GM21717 (cell line): ENCODE measurements around the gene WDSUB1.

Source experiments
- ATAC-seq: cut with Tn5 transposase; IDR thresholded peaks from one replicate; pipeline ENCODE4 v1.9.1; 2021; ENCODE audit warnings: mild to moderate bottlenecking, moderate library complexity; ENCODE audit not compliant: unreplicated experiment

Gene WDSUB1

DNA sequence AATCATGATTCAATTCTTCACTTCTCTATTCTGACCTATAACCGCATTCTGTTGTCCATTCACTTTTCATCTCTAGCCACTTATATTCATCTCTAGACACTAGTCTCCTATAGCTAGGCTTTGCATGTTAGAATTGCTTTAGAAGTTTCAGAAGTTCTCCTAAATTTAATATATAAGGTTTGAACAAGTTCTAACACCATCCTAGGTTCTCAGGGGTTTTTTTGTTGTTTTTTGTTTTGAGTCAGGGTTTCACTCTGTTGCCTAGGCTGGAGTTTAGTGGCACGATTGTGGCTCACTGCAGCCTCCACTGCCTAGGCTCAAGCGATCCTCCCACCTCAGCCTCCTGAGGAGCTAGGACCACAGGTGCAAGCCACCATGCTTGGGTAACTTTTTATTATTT, 19.9 kb downstream of the WDSUB1 start:
- peak; percentile 58 for ATAC-seq

DNA sequence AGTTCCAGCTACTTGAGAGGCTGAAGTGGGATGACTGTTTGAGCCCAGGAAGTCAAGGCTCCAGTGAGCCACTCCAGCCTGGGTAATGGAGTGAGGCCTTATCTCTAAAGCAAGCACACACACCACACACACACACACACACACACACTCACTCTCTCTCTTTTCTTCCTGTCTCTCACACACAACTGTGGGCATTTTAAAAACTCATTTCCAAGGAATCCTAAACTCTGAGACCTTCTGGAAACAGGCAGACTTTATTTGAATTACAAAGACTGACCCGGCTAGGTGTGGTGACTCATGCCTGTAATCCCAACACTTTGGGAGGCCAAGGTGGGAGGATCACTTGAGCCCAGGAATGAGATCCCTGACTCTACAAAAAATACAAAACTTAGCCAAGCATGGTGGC, 21.3 kb downstream of the WDSUB1 start:
- ATAC-seq: no peak

DNA sequence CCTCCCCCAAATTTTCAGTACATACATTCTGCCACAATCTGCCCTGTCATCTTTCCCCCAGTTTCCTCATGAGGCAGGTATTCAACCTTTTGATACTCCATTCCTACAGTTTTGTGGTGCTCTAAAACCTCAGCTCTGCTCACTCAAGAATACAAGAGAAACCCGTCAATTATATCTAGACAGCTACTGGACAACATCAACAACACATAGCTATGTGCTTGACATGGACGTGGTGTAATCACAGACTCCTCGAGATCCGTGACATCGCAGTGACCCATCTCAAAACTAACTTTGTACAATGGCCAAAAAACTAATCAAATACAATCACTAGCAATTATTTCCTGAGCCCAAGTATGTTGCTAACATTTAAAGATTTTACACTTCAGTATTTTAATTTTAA, 23.6 kb downstream of the WDSUB1 start:
- no peak for ATAC-seq

DNA sequence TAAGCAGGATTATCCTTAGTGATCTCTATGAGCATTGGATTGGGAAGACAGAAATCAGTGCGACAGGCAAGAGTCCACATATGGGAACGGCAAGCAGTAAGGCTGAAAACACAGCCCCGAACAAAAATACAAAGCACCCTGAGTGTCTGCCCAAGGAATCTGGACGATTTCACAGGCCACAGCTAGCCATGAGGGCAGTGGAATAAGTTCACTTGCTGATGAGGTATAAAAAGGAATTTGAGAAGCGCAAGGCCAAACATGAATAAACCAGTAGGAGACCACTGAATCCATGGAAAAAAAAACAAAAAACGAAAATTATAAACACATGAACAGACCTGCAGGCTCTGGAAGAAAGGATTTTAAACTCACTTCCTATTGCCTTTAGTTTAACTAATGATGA, 24.3 kb downstream of the WDSUB1 start:
- ATAC-seq: no peak

DNA sequence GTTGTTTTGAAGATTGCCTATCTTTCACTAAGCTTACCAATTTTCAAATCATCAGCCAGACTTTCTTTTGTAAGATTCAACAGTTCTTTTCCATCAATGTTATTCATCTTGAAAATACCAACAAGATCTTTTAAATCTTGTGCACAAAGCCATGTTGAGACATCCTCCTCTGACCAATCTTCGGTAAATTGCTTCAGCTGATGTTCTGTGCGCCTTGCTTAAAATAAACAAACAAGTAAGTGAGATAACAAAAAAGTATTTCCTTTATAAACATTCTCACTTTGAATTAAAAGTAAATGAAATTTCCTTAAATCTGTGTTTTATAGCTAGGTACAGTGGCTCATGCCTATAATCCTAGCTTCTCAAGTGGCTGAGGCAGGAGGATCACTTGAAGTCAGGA, 30.3 kb downstream of the WDSUB1 start:
- ATAC-seq: no peak

DNA sequence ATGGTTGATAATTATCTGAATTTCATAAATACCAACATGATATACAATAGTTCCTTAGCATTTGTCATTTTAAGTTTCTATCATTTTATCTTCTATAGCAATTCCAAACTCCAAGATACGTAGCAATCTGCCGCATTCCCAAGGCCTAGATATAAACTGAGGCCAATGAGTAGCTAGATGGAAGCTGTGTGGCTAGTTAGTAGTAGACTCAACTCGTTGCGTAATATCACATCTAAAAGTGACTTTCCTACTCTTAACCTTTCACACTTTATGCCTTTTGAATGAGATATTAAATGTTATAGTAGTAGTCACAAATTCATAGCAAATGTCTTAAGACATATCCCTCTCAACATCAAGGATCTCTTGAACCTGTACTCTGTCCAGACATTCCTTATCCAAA, 33.6 kb downstream of the WDSUB1 start:
- no peak for ATAC-seq

DNA sequence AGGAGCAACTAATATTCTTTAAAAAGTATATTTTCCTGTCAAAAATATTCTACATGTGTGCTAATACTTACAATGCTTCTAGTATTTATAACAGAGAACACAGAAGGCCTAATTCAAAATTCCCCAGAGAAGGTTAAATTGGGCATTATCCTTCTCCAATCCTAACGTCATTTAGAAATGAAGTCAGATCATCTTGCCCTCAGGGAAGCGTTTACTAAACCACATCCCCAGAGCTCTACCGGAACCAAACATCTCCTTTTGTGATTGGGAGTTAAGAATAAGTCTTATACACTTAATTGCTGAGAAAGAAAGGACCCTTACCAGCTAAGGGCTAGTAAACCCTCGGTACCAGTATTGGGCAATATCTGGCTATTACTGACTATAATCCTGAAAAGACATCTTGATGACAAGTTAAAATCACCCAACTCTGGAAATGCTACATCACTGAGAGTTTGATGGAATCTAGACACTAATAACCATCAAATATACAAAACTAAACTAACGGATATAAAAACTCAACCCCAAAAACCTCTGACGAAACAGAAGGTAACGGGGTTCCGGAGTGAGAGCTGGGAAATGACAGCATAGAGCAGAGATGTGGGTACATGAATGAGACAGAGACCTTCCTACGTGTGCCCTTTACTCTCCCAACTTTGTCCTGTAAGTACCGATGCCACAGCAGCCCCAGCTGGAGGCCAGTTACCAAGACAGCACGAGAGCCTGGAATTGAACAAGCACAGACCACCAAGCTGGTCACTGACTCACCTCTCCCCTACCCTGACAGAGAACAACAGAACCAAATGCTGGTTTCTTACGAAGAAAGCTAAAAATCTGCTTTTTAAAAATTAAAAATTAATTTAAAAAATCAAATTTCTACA, 35.0 kb downstream of the WDSUB1 start:
- ATAC-seq: no peak

DNA sequence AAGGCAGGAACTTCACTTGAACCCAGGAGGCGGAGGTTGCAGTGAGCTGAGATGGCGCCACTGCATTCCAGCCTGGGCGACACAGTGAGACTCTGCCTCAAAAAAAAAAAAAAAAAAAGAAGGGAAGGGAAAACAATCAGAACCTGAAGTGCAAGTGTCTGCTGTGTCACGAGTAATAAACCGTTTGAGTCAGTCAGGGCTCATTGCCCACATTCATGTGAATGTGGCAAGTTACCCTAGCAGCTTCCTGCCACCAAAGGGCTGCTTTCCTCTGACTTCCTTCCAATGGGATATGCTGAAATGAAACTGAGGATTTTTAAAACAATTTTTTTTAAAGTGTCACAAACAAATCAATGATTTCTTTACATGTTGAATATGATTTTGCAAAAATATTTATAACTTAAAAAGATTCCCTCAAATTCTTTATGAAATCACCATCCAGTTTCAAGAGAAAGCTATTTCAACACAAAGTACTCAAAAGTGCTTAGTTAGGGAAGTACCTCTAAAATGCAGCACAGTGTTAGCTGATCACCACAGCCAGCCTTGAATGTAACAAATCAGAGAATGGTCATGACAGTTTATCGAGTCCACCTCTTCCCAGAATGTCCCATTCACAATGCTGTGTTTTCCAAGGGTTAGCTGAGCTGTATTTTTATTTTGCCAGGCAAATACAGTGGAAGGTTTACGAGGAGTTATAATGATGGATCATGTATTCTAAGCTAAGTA, 36.4 kb downstream of the WDSUB1 start:
- peak; percentile 35 for ATAC-seq

DNA sequence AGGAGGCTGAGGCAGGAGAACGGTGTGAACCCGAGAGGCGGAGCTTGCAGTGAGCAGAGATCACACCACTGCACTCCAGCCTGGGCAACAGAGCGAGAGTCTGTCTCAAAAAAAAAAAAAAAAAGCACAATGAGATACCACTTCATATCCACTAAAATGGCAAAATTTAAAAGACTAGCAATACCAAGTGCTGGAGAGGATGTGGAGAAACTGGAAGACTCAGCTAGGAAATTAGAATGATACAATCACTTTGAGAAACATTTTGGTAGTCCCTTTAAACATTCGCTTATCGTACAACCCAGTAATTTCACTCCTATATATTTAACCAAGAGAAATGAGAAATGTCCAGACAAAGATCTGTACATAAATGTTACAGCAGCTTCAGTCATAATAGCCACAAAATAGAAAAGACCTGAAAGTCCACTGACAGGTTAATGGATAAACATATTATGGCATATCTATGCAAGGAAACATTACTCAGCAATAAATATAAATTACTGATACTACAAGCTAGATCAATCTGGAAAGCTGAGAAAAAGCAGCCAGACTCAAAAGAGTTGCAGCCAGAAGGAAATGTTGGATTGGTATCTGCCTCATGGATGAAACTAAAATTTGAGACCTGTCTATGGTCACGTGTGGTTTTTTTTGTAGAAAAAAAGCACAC, 40.0 kb downstream of the WDSUB1 start:
- ATAC-seq: no peak

DNA sequence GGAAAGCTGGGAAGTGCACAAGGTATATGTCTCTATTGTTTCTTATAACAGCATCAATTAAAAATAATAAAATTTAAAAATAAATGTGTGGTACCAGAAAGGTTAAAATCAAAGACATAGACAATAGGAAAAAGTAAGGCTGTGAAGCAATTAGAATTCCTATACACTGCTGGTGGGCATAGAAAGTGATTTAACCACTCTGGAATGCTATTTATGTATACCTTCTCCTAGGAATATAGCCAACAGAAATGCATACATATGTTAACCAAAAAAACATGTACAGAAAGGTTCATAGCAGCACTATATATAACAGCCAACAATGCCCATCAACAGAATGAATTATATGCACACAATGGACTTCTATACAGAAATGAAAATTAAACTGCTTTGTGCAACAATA, 43.0 kb downstream of the WDSUB1 start:
- ATAC-seq: no peak

DNA sequence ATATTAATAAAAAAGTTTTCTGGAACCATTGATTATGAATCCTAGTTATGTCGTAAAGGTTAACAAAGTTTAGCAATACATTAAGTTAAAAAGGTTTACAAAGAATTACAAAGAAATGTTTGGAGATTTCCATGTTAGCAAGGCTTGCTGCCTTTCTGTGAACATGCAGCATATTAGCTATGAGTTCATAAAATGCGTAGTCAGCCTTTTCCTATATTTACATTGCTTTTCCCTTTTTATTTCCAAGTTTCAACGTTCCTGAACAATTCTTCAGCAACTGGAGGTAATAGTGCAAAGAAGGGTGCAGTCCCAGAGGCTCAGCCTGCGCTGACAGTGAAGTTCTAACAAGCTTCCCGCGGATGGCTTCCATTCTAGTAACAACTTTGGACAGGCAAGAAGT, 51.6 kb downstream of the WDSUB1 start:
- no peak for ATAC-seq

DNA sequence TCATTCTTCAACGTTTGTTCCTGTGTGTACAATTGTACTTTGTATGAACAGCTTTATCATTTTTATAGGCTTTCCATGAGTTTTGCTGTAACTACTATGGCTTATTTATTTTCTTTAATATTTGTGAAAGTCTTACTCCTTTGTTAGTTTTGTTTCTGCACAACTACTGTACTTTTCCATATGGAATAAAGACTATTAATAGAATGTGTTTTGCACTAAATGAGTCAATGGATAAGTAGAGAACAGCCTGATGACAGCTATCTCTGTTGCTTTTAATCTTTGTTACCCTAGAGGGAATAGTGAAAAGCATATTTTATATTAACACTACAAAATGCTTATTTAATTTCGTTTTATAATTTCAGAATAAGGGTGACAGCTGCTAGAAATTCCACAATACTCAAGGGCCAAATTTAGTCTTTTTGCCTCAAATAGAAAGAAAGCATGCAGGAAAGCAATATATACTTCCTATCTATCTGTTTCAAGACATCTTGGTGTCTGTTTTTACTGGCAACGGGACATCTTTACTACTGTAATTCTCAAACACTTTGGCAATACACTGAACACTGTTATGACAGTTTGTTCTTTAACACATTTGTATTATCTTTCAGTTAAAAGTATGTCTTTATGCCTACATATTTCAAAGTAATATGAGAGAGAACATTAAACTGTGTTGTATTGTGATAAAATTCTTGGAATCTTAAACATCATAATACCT, 53.9 kb downstream of the WDSUB1 start:
- ATAC-seq: no peak

DNA sequence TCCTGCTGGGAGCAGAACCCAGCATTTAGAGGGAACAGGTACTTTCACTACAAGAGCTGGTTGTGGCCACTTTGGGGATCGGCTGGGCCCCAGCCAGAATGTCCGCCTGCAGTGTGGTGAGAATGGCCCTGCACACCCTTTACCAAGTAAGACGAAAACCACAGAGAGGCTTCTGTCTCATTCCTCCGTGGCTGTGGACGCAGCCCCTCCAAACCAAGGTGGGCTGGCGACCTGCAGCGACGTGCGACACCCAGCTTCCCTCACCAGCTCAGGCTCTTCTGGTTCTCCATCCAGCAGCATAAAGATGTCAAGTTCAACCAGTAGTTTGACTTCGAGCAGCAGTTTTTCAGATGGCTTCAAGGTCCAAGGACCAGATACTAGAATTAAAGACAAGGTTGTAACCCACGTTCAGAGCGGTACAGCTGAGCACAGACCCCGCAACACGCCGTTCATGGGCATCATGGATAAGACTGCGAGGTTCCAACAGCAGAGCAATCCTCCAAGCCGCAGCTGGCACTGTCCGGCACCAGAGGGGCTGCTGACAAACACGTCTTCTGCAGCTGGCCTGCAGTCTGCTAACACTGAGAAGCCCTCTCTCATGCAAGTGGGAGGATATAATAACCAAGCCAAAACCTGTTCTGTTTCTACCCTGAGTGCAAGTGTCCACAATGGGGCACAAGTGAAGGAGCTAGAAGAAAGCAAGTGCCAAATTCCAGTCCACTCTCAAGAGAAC, 56.2 kb downstream of the WDSUB1 start:
- ATAC-seq: no peak

DNA sequence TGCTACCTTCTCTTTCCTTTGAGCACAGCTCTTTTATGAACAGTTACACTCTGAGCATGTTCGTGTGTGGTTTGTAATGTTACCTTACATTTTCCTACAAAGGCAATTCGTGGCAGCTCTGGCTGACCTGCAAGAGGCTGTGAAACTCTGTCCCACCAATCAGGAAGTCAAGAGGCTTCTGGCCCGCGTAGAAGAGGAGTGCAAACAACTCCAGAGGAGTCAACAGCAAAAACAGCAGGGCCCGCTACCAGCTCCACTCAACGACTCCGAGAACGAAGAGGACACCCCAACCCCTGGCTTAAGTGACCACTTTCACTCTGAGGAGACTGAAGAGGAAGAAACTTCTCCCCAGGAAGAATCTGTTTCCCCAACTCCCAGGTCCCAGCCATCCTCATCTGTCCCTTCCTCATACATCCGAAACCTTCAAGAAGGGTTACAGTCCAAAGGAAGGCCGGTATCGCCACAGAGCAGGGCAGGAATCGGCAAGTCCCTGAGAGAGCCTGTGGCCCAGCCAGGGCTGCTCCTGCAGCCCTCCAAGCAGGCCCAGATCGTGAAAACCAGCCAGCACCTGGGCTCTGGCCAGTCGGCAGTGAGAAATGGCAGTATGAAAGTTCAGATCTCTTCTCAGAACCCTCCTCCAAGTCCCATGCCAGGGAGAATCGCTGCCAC, 56.9 kb downstream of the WDSUB1 start:
- ATAC-seq: no peak

DNA sequence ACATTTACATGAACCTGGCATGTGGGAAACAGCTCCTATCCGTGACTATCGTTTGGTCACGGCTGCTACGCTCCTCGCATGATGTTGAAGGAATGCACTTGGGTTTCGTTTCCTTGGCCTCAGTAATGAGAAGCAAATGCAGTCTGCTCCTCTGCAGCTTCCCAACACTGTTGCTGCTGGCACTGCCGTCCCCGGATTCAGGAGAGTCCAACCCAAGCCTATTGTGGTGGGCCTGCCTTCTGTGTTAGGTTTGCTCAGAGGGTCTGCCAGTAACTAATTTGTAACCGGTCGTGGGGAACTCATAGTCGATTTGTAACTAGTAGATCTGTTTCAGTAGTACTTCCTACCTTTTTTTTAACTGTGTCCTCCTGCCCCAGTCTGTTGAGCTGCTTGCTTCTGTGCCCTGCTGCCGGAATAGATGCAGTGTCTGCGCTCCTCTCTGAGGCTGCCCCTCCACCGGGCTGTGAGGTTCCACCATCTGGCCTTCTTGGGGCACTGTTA, 58.4 kb downstream of the WDSUB1 start:
- no peak for ATAC-seq

DNA sequence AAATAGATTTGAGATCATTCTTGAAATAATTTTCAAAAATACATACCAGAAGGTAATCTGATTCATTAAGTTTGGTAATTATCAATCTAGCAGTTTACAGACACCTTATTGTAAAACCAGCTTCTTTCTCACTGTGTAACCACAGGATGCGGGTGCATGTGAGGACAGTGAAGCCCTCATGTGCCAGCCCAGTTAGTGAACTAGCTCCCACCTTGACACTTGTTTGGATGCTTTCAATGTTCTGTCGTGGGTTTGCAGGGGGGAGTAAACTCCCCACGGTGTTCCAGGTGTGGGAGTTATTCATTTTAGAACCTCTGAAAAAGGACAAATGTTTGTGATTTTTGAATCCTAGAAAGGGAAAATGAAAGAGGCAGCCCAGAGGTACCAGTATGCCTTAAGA, 59.0 kb downstream of the WDSUB1 start:
- ATAC-seq: no peak

DNA sequence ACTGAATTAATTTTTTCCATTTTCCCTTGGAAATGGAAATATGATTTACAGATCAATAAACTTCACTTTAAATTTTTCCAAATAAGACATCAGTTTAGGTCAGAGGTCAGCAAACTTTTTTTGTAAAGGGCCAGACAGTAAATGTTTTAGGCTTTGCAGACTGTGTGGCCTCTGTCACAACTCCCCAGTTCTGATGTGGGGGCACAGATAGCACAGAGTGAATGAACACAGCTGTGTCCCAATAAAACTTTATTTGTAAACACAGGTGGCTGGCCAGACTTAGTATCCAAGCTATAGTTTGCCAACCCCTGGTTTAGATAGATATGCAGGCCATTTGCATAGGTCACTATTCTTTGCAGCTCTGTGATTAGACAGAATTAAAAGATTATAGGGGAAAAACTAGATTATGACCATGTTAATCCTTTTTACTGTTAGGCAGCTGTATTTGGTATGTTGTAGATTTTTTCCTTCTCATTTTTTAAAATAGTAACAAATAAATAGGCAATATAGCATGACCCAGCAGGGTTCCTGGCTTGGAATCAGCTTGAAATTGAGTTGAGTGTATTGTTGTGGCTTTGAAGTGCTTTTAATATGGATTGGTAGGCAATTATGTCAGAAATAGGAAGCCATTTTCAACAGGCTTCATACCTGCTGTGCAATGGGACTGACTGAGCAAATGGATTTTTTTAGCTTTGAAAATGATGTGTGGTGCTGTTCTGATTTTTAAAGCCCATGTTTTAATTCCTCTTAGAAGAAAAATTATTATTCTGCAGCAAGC, 59.7 kb downstream of the WDSUB1 start:
- no peak for ATAC-seq

DNA sequence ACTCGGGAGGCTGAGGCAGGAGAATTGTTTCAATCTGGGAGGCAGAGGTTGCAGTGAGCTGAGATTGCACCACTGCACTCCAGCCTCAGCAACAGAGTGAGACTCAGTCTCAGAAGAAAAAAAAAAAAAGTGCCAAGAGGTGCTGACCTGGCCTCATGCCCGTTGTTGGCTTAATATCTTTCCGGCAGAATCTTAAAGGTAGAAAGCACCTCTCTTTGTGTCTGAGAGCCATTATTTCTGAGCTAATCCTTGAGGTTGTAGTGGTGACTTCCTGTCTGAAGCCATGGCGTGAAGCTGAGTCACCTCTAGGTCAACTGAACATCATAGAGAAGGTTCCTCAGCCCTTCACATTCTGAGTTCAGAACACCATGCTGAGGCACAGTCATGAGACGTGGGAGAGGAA, 60.4 kb downstream of the WDSUB1 start:
- ATAC-seq: no peak
